ENCODE measurements around the gene XRCC1.
"Not testable (repeated sequence)": the region's sequence is repeated elsewhere in the genome, so short reads cannot be mapped to it uniquely, and the experiment has no call there.

Gene XRCC1

DNA sequence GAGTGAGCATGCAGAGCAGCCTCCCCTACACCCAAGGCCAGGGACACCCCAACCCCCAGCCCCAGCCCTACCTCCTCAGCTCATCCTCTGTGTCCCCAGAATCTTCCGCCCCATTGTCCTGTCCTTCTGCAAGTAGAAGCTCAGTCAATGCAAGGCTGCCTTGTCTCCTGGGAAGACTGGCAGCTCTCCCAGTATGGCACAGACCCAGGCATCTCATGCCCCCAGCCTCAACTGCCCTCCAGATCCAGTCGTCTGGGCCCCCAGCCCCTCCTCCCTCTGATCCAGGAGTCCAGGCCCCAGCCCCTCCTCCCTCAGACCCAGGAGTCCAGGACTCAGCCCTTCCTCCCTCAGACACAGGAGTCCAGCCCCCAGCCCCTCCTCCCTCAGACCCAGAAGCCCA is 29.3 kb downstream of the XRCC1 start:
- no peak for DNase-seq

DNA sequence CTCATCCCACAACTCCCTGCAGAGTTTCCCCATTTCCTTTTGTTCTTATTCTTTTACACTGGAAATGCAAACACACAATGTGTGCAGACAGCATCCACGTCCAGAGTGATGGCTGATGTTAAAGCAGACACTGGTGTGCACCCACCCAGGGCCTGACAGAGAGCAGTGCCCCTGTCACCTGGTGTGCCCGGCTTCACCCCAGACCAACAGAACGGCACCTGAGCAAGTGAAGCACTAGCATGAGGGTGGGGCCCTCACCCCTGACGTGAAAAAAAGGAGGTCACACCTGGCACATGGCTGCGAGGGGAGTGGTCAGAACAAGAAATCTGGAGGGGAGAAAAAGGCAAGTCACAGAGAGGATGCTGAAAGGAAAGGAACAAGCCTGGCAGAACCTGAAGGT is 30.1 kb downstream of the XRCC1 start:
- DNase-seq: no peak

DNA sequence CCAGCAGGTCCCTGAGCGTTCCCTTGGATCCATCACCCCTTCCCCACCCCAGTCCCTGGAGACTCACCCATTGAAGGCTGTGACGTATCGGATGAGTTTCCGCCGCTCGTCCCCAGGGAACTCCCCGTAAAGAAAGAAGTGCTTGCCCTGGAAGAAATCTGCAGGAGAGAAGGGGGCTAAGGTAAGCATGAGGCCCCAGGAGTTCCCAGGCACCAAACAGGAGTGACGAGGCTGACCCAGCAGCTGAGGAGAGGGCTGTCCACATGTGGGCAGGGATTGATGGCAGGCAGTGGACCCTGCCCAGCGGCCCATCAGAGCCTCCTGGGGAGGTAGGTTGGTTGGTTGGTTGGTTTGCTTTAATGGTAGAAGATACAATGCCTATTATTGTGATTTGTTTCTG is 31.2 kb downstream of the XRCC1 start:
- DNase-seq: no peak

DNA sequence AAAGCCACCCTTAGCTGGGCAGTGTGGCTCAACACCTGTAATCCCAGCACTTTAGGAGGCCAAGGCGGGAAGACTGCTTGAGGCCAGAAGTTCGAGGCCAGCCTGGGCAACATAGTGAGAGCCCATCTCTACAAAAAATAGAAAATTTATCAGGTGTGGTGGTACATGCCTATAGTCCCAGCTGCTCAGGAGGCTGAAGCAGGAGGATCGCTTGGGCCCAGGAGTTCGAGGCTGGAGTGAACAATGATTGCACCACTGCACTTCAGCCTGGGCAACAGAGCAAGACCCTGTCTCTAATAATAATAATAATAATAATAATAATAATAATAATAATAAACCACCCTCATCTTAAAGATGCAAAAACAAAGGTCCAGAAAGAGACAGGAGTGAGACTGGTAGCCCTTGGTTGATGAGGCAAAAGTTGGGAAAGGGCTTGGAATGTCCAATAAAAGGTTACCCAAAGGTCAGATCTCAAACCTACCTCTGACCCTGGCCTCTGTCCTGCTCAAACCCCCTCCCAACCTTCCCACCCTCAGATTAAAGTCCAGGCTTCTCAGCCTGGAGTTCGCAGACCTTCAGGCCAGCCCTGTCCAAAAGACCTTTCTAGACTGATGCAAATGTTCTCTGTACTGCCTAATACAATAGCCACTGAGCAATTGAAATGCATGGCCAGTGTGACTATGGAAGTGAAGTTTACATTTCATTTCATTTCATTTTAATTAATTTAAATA is 33.2 kb downstream of the XRCC1 start:
- no peak for DNase-seq

DNA sequence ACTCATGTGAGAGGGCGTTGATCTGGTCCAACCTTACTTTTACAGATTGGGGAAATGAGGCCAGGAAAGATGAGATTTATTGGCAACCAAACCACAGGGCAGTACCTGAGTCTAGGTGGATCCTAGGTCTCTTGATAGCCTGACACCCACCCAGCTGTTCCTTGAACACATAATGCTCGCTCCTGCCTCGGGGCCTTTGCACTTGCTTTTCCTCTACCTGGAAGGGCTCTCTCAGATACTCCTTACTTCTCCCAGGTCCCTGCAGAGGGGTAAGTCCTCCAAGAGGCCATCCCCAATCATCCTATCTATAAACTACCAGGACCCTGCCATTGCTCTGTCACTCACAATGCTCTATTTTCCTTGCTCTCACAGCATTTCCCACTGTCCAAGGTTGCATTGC is 34.9 kb downstream of the XRCC1 start:
- no peak for DNase-seq

DNA sequence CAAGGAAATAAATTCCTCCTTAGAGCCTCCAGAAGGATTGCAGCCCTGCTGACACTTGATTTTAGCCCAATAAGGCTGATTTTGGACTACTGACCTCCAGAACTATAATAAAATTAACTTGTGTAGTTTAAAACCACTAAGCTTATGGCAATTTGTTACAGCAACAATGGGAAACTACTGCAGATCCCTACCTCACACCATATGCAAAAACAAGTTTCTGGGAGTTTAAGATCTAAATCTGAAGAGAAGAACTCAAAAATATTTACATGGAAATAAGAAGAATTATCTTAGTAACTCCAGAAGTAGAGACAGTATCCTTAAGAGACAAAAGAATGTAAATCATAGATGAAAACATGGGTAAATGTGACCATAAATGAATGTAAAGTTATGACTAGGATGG is 36.4 kb downstream of the XRCC1 start:
- no peak for DNase-seq

DNA sequence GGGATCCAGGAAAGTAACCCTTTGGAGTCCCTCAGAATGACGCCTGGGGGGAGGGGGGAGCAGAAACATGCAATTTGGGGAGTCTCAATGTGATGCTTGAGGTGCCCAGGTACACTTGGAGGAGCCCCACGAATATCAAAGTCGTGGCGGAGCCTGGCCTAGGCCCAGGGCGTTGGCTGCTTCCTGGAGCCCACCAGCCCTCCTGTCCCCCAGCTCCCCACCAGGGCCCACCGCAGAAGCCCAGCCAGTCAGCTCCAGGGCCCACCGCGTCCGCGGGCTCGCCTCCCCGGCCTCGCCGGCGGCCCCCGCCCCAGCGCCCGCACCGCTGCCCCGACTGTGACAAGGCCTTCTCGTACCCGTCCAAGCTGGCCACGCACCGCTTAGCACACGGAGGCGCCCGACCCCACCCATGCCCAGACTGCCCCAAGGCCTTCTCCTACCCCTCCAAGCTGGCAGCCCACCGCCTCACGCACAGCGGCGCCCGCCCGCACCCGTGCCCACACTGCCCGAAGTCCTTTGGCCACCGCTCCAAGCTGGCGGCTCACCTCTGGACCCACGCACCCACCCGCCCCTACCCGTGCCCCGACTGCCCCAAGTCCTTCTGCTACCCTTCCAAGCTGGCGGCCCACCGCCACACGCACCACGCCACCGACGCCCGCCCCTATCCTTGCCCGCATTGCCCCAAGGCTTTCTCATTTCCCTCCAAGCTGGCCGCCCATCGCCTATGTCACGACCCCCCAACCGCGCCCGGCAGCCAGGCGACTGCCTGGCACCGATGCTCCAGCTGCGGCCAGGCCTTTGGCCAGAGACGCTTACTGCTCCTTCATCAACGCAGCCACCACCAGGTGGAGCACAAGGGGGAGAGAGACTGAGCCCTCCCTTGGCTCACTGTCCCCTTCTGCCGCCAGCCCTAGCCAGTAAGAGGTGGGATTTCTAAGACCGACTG is 40.2 kb downstream of the XRCC1 start:
- peak; percentile 19 to 63 (median 46) for DNase-seq

DNA sequence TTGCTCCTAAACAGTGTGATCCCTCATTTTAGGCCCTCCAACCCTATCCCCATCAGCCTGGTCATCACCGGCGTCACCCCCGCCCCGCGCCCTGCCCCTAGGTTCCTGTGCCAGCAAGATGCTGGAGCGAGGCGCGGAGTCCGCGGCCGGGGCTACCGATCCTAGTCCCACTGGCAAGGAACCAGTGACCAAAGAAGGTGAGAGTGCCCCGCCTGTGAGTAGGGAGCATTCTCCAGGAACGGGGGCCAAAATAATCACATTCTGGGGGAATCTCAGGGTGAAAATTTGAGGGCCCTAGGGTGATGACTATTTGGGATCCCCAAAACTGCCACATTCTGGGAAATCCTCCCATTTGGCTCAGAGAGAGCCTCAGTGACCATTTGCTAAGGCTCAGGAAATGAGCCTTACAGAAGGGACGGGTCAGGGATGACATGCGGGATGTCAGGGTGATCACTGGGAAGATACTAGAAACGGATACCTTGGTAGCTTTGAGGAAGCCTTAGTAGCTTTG is 41.0 kb downstream of the XRCC1 start:
- DNase-seq: no peak

DNA sequence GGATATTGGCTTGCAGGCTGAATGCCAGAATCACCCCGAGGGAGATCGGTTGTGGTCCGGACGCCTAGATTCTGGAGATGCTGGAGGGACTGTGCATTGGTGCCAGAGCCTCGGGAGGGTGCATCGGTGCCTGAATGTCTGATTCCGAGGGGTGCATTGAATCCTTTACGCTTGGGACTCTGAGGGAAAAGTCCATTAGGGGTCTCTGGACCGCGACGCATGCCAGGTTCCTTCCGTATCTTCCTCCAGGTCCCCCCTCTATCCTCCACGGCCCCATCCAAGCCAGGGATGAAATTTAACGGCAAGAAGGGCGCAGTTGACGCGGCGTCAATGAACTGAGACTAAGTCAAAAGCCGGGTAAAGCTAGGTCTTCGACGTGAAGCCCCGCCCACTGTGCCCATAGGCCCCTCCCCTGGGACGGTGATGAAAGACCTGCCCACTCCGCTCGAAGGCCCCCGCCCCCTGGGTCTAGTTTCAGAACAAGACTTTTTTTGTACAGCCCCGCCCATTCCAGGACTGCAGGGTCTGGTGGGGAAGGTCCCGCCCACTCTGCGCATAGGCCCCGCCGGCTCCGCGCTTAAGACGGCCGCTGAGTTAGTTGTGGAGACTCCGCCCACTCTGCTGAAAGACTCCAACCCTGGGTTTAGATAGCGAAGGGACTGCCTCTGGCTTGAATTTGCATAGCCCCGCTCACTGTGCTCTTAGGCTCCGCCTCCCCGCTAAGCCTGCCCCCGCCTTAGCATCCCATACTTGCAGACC is 41.6 kb downstream of the XRCC1 start:
- peak; percentile 95 to 98 (median 96) for DNase-seq

DNA sequence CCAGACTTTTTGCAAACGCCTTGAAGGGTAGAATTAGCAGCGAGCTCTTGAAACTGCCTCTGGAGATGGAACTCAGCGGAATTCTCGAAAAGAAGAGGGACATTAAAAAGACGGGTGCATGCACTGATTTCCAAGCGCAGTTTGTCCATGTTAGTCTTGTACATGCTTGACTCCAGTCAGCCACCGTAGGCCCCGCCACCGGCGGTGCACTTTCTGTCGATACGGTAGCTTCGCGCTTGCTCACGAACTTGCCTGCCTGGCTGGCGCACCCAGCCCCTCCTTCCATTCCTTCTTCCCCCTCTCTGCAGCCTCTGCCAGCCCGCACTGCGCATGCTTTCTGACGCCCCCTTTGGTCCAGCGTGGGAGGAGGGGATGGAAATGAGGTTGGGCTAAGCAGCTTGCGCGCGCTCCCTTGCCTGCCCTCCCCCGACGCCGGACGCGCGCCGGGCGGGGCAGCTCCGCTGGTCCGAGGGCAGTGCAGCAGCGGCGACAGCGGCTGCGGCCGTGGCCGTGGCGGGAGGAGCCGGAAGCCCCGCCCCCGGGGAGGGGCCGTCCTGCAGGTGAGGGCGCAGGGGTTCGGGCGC is 42.3 kb downstream of the XRCC1 start, which contains the start of gene ZNF575:
Gene ZNF575 (plus strand): TSS at position 227 of the 584 bp plus-strand sequence. CDS start 1,235 bp downstream, outside the sequence.
- peak; percentile 93 to 97 (median 96) for DNase-seq

DNA sequence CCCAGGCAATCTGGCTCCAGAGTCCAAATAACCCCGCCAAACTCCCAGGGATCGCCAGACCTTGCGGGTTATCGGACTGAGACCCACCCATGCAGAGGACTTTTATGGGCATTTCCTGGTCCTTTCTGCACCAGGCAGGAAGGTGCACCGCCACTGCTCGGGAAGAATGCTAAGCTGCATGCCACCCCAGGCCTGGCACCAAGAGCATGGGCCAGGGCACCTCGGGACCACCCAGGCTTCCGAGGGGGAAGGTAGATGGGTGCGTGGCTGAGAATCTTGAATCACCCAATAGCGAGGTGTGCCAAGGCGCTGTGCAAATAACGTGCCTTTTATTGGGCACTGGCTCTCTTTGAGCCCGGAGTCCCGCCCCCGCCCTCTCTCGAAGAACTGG is 42.8 kb downstream of the XRCC1 start:
- DNase-seq: no peak

DNA sequence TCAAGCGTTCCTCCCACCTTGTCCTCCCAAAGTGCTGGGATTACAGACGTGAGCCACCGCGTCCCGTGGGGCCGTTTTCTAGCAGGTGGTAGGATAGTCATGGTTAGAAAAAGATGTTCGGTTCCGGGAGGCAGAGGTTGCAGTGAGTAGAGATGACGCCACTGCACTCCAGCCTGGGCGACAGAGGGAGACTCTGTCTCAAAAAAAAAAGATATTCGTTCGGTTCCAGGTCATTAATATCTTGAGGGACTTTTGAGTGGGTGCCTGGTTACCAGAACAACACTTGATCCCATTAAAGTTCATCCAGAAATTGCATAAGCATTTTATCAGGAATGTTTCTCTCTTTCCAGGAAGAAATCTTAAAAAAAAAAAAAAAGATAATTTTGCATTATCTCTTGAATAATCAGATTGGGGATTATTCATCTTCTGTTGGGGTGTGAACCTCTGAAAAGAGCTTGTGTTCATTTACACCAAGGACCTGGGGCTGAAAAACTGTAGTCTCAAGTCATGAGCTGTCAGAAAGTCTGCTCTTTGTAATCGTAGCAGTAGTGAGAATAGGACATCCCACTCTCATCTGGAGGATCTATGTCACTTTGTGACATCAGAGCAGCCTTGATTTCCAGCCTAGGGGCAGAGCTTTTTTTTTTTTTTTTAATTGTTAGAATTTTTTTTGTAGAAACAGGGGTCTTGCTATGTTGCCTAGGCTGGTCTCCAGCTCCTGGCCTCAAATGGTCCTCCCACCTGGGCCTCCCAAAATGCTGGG is 47.3 kb downstream of the XRCC1 start:
- DNase-seq: peak in 1 of 4 experiments; percentile 15

DNA sequence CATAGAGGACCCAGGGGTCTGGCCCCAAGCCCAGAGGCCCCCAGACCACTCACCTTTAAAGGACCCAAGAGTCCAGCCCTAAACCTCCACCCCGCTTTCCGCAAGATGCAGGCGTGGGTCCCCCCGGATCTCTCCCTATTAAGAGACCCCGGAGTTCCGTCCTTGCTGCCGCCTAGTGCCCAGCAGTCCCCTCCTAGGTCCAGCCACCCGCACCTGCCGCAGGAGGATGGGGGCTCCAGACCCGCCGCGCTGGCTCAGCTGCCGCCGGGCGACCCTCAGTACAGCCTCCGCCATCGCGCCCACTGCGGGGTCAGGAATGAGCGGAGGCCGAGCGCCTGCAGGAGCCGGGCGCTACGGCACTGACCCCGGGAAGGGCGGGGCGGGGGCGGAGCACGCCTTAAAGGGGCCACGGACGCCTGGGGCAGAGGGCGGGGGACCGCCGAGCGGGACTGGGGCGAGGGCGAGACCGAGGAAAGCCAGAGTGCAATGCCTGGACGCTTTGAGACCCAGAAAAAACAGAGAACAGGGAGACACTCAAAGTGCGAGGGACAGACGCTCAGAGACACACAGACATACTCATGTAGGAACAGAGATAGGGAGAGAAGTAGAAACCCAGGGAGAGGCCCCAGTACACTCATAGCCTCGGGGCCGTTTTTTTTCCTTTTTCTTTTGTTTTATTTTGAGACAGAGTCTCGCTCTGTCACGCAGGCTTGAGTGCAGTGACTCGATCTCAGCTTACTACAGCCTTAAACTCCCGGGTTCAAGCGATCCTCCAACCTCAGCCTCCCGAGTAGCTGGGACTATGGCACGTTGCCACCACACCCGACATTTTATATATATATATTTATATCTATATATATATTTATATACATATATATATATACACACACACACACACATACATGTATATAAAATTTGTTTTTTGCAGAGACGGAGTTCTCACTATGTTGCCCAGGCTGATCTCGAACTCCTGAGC is 48.2 kb downstream of the XRCC1 start, which contains the start of gene ETHE1:
Gene ETHE1 (minus strand): TSS at position 318 of the 976 bp plus-strand sequence. CDS start 24 bp downstream, at position 294.
- DNase-seq: peak; percentile 68 to 92 (median 84)

DNA sequence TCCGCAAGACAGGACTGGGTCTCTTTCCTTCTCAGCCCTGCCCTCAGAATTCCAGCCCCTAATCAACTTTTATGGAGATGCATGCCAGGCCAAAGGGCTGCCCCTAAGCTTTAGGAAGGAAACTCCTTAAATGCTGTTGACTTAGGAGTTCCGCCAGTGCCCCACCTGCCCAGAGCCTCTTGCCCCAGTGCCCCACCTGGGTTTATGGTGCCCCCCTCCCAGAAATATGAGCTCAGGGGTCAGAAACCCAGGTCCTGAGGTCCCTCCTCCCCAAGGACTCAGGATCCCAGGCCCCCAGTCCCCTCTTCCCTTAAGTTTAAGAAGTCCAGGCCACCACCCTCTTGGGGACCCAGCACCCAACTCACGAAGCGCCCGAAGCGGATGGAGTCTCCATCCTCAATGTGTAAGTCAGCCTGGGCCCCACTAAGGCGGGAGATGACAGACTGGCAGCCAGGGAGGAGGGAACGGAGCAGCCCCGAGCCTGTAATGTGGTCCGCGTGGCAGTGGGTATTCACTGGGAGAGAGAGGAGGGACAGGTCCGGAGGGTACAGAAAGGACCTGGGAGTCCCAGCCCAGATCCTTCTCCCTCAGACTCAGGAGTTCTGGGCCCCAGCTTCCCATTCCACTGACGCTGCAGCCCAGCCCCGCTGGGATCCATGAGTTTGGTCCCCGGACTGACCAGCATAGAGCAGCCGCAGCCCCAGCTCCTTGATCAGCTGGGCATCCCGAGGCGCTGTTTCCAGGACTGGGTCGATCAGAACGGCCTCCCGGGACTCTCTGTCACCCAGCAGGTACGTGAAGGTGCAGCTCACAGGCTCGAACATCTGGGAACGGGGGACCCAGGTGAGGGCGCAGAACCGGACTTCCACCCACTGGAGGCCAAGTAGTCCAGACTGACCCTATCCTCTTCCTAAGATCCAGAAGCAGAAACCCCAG is 49.2 kb downstream of the XRCC1 start:
- peak; percentile 13 to 41 (median 26) for DNase-seq

DNA sequence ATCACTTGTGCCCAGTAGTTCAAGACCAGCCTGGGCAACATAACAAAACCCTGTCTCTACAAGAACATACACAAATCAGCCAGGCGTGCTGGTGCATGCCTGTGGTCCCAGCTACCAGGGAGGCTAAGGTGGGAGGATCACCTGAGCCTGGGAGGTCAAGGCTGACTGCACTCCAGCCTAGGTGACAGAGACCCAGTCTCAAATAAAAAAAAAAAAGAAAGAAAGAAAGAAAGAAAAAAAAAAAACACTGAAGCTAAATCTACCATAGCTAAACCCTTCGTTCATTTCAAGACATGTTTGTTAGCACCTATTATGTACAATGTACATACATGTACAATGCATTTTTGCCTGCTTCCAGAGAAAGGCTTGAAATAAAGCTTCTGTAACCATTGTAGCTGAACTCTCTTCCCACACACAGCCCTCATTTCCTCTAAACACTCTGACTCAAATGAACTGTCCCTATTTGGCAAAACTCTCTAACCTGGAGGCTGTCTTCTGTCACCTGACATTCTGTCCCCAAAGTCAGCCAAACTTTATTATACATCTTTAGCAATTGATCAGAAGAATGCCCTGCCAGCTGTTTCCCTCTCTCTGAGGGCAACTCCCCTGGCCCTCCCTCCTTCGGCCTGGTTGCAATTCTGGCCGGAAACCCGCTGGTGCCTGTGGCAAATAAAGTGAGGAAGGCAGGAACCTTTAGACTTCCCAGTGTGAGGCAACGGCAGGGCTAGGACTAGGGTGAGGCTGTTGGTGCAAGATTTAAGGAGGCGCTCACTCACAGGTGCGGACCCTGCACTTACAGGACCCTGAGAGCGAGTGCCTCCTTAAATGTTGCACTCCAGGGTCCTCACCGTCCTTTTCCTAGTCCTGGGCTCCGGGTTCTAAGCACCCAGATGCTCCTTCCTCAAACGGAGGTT is 50.1 kb downstream of the XRCC1 start:
- DNase-seq: peak; percentile 65 to 79 (median 76)

DNA sequence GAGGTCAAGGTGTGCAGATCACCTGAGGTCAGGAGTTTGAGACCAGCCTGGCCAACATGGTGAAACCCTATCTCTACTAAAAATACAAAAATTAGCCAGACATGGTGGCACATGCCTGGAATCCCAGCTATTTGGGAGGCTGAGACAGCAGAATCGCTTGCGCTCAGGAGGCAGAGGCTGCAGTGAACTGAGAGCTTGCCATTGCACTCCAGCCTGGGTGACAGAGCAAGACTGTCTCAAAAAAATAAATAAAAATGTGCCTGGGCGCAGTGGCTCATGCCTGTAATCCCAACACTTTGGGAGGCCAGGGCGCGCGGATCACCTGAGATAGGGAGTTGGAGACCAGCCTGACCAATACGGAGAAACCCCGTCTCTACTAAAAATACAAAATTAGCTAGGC is 51.6 kb downstream of the XRCC1 start:
- not testable (repeated sequence) for DNase-seq

DNA sequence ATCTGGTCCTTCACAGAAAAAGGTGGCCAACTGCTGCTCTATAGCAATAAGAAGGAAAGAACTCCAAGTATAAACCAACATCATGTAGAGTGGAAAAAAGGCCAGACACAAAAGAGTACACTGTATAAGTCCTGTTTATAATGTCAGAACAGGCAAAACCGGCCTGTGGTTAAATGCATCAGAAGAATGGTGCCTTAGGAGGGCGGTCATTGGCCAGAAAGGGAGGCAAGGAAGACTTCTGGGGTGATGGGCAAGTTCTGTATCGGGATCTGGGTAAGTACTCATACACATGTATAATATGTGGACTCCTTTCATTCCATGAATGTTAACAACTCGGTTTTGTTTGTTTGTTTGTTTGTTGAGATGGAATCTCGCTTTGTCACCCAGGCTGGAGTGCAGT is 52.4 kb downstream of the XRCC1 start:
- no peak for DNase-seq

Data from suppressor macrophage (primary cell).